Kidney (tissue), 14 donors: Measurements from ENCODE around the gene LCN10. TPM values are rescaled to one million over a fixed set of nuclear protein-coding genes. Genes with fewer than 3 reads are reported as not detected.

ENCODE experiments used
- DNase-seq, 5 donors: peaks; one replicate each; pipeline ENCODE4 v3.0.0-alpha.2; 2013 to 2020
- FAIRE-seq: peaks from 2 replicates; lab custom pipeline; 2012; peaks lifted over from hg19 to GRCh38; lab: Jason Lieb, UNC
- H3K27ac ChIP-seq, 2 donors: one replicate each; pipeline ENCODE4 v1.7.0; 2013; ENCODE audit warnings: low read depth in 2 of 2, low read length in 2 of 2, inconsistent platforms in 1 of 2
- H3K27me3 ChIP-seq: one replicate; pipeline ENCODE4 v1.7.1; 2013; ENCODE audit warnings: low read length, inconsistent platforms; ENCODE audit not compliant: control insufficient read depth, insufficient read depth
- H3K36me3 ChIP-seq, 3 donors: one replicate each; pipeline versions ENCODE4 v1.7.0 to v1.7.1; 2013; ENCODE audit warnings: low read length in 3 of 3, control low read depth in 1 of 3, inconsistent platforms in 1 of 3; ENCODE audit not compliant: insufficient read depth in 3 of 3, control insufficient read depth in 2 of 3
- H3K4me1 ChIP-seq, 3 donors: one replicate each; pipeline versions ENCODE4 v1.7.0 to v1.7.1; 2013; ENCODE audit warnings: low read length in 3 of 3, inconsistent platforms in 1 of 3, low read depth in 1 of 3; ENCODE audit not compliant: control insufficient read depth in 2 of 3, insufficient read depth in 2 of 3
- H3K4me3 ChIP-seq, 3 donors: one replicate each; pipeline versions ENCODE4 v1.7.0 to v1.8.1; 2013; ENCODE audit warnings: low read length in 3 of 3, control low read depth in 1 of 3, inconsistent platforms in 1 of 3
- H3K9ac ChIP-seq, 3 donors: one replicate each; pipeline versions ENCODE4 v1.7.0 to v1.7.1; 2013; ENCODE audit warnings: low read length in 3 of 3, control low read depth in 1 of 3, inconsistent platforms in 1 of 3
- H3K9me3 ChIP-seq, 3 donors: one replicate each; pipeline versions ENCODE4 v1.7.0 to v1.7.1; 2013; ENCODE audit warnings: low read length in 3 of 3, control low read depth in 1 of 3, inconsistent platforms in 1 of 3; ENCODE audit not compliant: control insufficient read depth in 2 of 3, insufficient read depth in 1 of 3
- CTCF ChIP-seq: IDR thresholded peaks from 3 replicates; pipeline ENCODE4 v1.5.1; 2012; ENCODE audit warnings: mild to moderate bottlenecking, moderate library complexity, borderline replicate concordance; ENCODE audit not compliant: insufficient read depth; ENCODE audit errors: extremely low read depth
- intact Hi-C: fragments of 100-400 bp; cut with DNase I; formaldehyde crosslinking; loops from one replicate; pipeline ENCODE4 v1.11.1; 2022
- polyA plus RNA-seq: library from polyadenylated mRNA; stranded (reverse); fragments of 350-450 nt; fragmentation: Illumina TruSeq; extraction: RNeasy Lipid Tissue Mini Kit (QIAGEN cat#74804); gene quantifications from one replicate; pipeline ENCODE4 v1.2.3, GENCODE V29; 2014; ENCODE audit warnings: low read depth, low replicate concordance; ENCODE audit not compliant: insufficient read depth
- total RNA-seq: library from RNA; stranded (reverse); fragmentation: NEBNext Ultra II Directional; extraction: Animal tissue kit (Norgen Biotek cat#: 25700); gene quantifications from one replicate; pipeline ENCODE4 v1.2.1, GENCODE V29; 2021
- donor health status: control.
- donor health status: control.
- donor health status: control.
- donor health status: control.
- donor health status: control.
- donor health status: DM: yes; HTN: yes; CAD: no.
- donor health status: Normal renal cell carcinoma (clear cell type).

LCN10 gene
- total and polyA plus RNA-seq, 2 donors from 2014 or later, result 3.9 to 8.4 TPM

- Histone ChIP-seq H3K4me3 (peak overlapping the region; percentile 3 to 98 (median 19)), H3K9ac (peak overlapping the region in 1 of 3 donors; percentile 48), H3K4me1 (peaks cover 0 to 24% (median 10%) of the 10 kb centered on the region in 3 donors), H3K27me3 (no peaks in the 10 kb centered on the region), H3K9me3 (no peaks in the 10 kb centered on the region), H3K36me3 (peaks cover 4 to 27% (median 10%) of the 10 kb centered on the region in 3 donors), H3K27ac (peak overlapping the region in 1 of 2 donors; percentile 43)
- DNase-seq (peak in 3 of 5 donors; percentile 47 to 89 (median 66)), FAIRE-seq (no peak)
- intact Hi-C loops, result no loop called here
- no peak for TF ChIP-seq CTCF
These were observed 14.1 kb downstream of the LCN10 start for GRCh38 chr9:136728548-136729123.

GRCh38 chr9:136728080-136728547, 14.6 kb downstream of the LCN10 start:
- intact Hi-C loops, result no loop called here
- Histone ChIP-seq H3K36me3 (peaks cover 4 to 32% (median 11%) of the 10 kb centered on the region in 3 donors), H3K9me3 (no peaks in the 10 kb centered on the region), H3K4me3 (peak overlapping the region; percentile 83 to 98 (median 98)), H3K9ac (peak overlapping the region in 2 of 3 donors; percentile 98), H3K27ac (peak overlapping the region; percentile 13 to 43), H3K4me1 (peaks cover 0 to 28% (median 10%) of the 10 kb centered on the region in 3 donors), H3K27me3 (no peaks in the 10 kb centered on the region)
- DNase-seq, result peak; percentile 87 to 97 (median 93)
- peak; percentile 84 for TF ChIP-seq CTCF
- no peak for FAIRE-seq

GRCh38 chr9:136726631-136727191, 16.0 kb downstream of the LCN10 start:
- intact Hi-C loops, result no loop called here
- TF ChIP-seq CTCF, result peak; percentile 17
- H3K9me3 ChIP-seq, result no peaks in the 10 kb centered on the region
- H3K4me3 ChIP-seq, result peak overlapping the region; percentile 26 to 98 (median 98)
- peaks cover 4 to 32% (median 15%) of the 10 kb centered on the region in 3 donors for H3K36me3 ChIP-seq
- H3K27ac ChIP-seq, result peak overlapping the region; percentile 44 to 65
- peaks cover 0 to 32% (median 10%) of the 10 kb centered on the region in 3 donors for H3K4me1 ChIP-seq
- DNase-seq, result peak in 2 of 5 donors; percentile 45 to 47
- H3K27me3 ChIP-seq, result no peaks in the 10 kb centered on the region
- peak overlapping the region in 2 of 3 donors; percentile 98 for H3K9ac ChIP-seq
- no peak for FAIRE-seq
